HG03378 (cell line): ENCODE results near the gene UBE2U.
"Not testable (repeated sequence)": the region's sequence is repeated elsewhere in the genome, so short reads cannot be mapped to it uniquely, and the experiment has no call there.

ENCODE experiments used
- ATAC-seq: cut with Tn5 transposase; IDR thresholded peaks from one replicate; pipeline ENCODE4 v1.9.1; 2021; ENCODE audit warnings: mild to moderate bottlenecking, moderate library complexity; ENCODE audit not compliant: unreplicated experiment

The UBE2U gene

DNA sequence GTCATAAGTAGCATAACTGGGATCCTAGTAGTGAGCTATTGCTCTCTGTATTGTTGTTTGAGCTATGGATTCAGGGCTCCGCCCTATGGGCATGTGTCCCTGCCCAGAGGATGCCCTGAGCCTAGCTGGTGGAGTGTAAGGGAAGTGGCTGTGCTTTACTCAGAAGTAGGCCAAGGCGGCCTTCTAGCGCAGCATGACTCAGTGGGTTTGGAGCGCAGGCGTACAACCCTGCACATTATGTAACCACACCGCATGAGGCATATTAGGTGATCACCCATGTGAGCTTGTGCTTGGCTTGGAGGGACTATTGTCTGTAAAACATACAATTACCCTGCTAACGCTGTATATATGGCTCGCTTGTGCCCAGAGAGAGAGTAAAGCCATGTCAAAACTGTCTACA lies 11.1 kb upstream of the UBE2U start:
- no peak for ATAC-seq

DNA sequence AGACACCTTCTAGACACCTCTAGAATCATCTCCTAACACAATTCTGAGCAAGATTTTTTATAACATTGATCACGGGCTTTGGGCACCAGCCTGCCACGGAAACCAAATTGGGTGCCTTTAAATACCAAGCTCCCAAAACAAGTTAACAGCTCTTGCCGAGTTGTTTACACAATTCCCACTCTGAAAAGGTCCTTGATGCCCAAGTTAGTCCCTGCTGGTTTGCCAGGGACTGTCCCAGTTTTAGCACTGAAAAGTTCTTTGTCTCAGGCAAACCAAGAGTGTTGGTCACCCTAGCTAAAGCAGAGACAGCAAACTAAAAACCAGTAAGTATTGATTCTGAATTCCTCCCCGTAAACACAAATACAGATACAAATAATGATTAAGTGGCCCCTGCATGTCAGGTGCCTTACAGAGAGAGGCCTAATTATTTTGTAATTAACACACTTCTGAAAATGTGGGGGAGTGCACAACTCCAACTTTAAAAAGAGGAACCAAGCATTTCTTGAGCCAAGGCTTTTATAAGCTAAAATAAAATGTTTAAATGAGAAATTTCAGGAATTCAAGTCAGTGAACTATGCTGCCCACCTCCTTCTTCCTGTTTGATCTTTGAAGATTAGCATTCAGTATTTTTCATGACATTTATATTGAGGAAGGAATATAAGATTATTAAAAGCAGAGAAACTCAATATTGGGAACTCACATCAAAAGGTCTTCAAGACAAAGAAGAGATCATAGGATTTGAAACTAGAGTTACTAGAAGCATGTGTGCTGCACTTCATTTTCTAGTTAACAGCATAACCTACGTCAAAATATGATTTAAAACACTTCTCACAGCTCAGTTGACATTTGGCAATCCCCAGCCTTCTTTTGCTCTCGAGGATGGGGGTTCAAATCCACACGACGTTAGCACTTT lies 9.0 kb upstream of the UBE2U start:
- ATAC-seq: no peak

DNA sequence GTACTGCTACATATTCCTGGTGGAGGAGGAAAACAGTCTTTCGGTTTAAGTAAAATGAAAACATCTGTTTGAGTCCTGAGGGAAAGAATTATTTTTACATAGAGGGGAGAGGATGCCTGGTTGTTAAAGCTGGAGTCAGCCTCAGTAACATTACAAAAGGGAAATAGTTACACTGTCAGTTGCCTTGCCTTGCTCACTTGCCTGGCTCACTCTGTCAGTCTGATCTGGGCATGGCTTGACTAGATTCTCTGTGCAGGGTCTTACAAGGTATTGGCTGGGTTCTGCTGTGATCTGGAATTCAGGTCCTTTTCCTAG lies 8.4 kb upstream of the UBE2U start:
- no peak for ATAC-seq

DNA sequence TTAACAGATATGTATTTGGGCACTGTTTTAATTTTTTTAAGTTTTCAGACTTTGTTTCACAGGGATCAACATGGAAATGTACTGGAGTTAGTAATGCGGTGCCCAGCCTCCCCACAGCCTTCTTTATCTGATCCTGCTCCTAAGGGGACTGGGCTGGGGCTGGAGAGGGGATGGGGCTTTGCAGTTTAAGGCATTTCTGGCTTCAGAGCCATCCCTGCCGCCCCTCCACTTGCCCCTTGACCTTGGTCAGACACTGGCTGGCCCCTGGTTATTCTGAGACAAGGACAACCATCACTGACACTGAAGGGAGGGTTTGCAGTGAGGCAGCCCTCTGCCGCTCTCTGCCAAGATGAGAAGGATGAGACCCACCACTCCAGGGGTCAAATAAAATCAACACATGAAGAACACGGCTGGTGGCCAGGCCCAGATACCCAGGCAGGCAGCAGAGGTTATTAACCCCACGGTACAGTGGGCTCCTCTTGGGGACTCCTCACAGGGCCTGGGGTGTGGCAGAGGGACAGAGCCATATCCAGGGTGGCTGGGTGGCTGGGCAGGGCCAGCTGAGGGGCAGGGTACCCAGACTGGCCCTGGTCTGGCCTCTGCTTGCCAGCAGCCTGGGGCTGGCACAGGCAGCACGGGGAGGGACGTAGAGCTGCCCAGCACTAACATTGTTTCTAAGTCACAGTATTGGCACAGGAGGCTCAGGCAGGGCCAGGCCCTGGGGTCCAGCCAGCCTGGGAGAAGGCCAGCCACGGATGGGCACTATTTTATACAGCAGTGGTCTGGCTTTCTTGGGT lies 7.2 kb upstream of the UBE2U start:
- no peak for ATAC-seq

DNA sequence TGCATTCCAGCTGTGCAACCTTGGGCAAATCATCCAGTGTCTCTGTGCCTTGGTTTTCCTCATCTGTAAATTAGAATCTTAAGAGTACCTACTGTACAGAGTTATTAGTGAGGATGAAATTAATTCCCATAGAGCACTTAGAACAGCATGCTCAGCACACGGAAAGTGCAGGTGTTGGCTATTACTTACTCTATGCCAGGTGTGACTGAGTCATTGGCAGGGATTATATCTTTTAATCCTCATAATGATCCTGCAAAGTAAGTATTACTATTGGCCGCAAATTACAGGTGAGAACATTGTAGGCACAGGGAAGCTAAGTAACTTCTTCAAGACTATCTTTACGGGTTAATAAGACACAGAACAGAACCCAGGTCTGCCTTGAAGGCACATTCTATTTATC lies 6.3 kb upstream of the UBE2U start:
- ATAC-seq: no peak

DNA sequence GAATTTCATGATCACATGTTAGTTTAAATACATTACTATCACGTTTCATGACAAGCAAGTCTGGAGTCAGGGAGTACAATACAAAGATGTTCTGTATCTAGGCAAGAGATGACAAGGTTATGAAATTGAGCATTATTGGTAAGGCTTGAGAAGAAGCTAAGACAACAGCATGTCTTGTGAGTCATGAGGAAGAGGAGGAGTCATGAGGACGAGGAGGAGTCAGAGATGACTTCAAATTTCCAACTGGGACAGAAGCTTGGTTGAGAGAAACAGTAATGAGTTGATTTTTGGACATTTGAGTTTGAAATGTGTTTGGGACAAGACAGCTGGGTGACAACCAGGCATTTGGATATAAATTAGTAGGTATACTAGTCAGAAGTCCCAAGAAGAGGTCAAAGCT lies 4.3 kb upstream of the UBE2U start:
- ATAC-seq: no peak

GRCh38 chr1:64200064-64200463 lies 3.4 kb upstream of the UBE2U start:
- ATAC-seq: no peak

- ATAC-seq: no peak
Observed at GRCh38 chr1:64209221-64209620, 5.8 kb downstream of the UBE2U start.

GRCh38 chr1:64212031-64212430 lies 8.6 kb downstream of the UBE2U start:
- no peak for ATAC-seq

GRCh38 chr1:64215576-64215975 lies 12.2 kb downstream of the UBE2U start:
- no peak for ATAC-seq

DNA sequence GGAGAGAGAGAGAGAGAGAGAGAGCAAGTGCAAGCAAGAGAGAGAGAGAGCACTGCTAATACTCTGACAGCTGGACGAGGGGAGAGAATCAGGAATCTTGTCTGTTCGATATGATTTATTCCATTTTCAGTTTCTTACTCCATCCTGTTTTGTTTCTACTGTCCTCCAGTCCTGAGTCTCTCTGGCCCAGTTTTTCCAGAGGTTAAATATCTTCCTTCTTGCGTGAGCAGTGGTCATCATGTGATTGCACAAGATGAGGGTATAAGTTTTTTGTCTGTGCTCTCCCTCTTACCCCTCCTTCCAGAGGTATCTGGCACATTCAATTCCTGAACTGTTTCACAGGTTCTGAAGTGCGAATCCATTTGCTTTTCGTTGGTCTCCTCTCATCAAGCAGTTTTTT lies 16.8 kb downstream of the UBE2U start:
- ATAC-seq: no peak

GRCh38 chr1:64223329-64224151 lies 20.1 kb downstream of the UBE2U start:
- peak; percentile 77 for ATAC-seq

DNA sequence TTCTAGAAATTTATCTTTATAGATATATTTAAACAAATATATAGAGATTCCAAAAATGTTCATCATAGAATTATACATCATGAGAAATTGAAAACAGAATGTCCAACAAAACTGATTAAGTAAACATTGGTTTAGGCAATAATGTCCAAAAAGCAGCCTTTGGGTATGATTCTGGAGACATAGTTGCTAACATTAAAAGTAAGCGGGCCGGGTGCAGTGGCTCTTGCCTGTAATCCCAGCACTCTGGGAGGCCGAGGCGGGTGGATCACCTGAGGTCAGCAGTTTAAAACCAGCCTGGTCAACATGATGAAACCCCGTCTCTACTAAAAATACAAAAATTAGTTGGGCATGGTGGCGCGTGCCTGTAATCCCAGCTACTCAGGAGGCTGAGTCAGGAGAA lies 20.8 kb downstream of the UBE2U start:
- ATAC-seq: not testable (repeated sequence)

DNA sequence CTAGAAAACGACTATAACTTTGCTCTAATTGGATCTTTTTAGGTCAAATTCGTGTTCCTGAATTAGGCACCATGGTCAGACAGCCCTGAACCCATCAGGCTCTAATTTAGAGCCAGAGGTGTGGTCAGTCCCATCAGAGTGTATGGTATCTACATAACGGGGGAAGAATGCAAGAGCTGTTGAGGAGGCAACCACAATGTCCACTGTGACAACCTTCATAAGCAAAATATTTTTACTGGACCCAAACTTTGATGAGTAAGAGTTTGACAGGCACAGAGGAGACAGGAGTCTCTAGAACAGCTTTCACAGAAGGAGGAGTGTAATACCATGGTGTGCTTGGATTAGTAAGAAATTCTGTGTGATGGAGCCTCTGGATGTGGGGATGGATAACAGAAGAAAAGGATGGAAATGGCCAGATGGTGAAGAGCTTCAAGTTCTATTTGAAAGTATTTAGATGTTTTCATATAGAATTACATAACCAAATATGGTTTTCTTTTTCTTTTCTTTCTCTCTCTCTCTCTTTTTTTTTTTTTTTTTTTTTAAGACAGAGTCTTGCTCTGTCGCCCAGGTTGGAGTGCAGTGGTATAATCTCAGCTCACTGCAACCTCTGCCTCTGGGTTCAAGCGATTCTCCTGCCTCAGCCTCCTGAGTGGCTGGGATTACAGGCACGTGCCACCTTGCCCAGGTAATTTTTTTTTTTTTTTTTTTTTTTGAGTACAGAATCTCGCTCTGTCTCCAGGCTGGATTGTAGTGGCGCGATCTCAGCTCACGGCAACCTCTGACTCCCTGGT lies 24.9 kb downstream of the UBE2U start:
- no peak for ATAC-seq

DNA sequence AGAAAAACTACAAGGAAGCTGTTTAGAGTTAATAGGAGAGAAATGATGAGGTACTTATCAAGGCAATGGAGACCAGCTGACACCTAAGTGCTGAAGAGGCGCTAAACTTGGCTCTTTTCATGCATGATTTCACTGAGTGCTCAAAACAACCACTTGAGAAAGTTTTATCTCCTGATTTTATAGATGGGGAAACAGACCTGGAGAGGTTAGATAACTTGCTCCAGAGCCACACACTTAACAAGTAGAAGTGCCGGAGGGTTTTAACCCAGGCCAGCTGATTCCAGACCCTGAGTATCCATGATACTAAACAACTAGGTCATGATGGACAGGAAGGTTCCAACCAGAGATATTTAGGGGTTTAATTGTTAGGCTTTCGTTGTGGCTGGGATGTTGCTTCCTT lies 25.9 kb downstream of the UBE2U start:
- no peak for ATAC-seq

DNA sequence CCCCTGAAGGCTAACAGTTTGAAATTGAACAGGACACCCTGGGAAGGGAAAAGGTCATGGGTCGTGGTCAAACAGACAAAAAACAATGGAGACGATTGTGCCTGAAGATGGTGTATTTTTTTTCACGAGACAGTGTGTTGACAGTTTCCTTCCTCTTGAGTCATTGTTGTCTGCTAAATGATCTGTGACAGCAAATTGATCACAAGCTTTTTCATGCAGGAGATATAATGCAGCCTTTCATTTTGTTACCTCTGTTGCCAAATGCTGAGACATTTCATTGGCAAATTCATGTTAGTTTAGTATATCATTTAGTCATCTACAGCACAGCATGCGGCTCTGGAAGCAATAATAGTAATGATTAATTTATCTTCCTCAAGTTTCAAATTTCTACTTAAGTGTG lies 27.7 kb downstream of the UBE2U start:
- no peak for ATAC-seq

DNA sequence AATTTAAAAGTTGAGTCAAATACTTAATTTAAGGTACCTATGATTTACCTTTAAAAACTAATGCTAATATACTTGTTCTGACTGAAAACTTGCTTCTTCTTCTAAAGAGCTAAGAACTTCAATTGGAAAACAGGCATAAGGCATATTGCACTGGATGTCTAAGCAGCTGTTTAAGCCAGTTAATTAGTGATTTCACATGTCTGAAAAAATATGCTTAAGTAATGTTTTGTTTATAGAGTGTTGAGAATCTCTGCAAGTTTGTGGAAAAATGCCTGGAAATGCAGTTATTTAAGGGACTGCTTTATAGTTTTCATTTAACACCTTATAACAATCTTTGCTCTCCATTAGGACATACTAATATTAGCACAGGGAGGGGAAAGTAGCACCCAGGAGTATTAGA lies 28.2 kb downstream of the UBE2U start:
- no peak for ATAC-seq

DNA sequence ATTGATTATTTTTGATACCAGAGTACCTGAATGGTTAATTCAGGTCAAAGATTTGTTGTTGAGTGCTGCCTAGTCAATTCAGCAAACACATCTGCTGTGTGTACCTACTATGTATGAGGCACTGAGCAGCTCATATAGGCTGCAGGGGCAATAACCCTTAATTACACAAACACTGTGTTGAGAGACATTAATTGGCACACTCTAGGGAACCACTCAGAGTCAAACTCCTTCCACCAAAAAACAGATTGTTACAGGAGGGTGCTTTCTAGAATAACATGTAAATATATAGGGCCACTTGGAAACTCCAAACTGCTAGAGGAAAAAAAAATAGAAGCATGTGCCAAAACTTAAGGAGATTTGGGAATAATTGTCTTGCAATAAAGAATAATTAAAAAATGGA lies 31.3 kb downstream of the UBE2U start:
- no peak for ATAC-seq

DNA sequence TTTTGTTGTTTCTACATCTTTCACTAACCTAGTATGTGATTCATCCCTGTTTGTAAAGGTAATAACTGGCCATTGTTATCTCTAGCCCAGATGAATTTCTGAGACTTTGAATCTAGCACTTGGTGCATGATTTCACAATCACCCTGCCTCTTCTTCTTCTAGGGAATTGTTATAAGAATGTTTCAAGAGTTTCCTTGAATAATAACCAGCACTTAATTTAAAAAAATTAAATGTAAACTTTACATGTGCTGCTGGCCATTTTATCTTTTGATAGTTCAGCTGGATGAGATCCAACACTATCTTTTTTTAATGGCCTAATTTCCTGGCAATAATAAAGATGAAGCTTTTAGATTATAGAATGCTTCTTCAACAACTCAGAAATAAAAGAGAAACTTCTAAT lies 31.8 kb downstream of the UBE2U start:
- ATAC-seq: no peak

- no peak for ATAC-seq
Observed at GRCh38 chr1:64235910-64236309, 32.5 kb downstream of the UBE2U start.

DNA sequence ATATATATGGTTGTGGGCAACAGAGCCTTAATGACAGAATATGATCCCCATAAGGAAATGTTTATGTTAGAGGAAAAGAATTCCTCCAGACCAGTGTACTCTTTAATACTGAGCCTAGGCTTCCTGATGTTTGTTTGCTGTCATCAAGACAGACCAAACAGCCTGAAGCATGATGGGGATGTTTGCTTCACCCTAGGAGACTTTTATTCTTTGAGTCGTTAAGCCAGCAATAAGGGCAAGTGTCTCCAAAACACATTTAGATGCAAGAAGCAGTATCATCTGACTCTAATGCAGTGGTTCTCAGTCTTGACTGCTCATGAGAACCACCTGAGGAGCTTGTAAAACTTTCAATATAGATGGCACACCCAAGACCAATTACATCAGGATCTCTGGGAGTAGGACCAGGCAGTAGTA lies 33.1 kb downstream of the UBE2U start:
- no peak for ATAC-seq
